SH-SY5Y (cell line): ENCODE measurements around the gene MTHFD2L.

ENCODE experiments used
- GATA2 ChIP-seq: IDR thresholded peaks from 2 replicates; pipeline ENCODE4 v1.6.1; 2011; ENCODE audit warnings: mild to moderate bottlenecking, low read depth, low read length
- GATA3 ChIP-seq: IDR thresholded peaks from 2 replicates; pipeline ENCODE4 v1.6.1; 2011; ENCODE audit warnings: low read depth, mild to moderate bottlenecking, low read length, moderate library complexity

DNA sequence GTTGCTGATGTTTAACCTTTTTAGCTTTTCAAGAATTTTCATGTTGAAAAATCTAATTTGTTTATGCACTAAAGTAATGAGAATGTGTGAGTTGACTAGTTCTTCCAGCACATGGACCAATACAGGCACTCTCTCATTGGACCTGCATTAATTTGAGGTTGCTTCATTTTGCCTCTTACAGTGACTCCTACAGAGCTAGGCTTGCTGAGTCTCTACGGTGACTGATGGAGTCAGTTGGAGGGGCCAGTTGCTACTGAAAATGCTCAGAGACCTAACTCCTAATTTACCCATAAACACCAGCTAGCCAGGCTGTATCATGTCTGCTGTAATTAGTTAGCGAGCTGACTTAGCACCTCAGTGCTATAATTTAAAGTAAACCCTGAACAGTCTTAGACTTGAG lies 10.9 kb downstream of the MTHFD2L start:
- no peak for TF ChIP-seq GATA2
- no peak for TF ChIP-seq GATA3
